GM21528 (cell line): Measurements from ENCODE around the gene RELB.

Source experiments
- ATAC-seq: cut with Tn5 transposase; IDR thresholded peaks from one replicate; pipeline ENCODE4 v1.9.1; 2021; ENCODE audit warnings: mild to moderate bottlenecking, moderate library complexity; ENCODE audit not compliant: unreplicated experiment, low FRiP score

Gene RELB

DNA sequence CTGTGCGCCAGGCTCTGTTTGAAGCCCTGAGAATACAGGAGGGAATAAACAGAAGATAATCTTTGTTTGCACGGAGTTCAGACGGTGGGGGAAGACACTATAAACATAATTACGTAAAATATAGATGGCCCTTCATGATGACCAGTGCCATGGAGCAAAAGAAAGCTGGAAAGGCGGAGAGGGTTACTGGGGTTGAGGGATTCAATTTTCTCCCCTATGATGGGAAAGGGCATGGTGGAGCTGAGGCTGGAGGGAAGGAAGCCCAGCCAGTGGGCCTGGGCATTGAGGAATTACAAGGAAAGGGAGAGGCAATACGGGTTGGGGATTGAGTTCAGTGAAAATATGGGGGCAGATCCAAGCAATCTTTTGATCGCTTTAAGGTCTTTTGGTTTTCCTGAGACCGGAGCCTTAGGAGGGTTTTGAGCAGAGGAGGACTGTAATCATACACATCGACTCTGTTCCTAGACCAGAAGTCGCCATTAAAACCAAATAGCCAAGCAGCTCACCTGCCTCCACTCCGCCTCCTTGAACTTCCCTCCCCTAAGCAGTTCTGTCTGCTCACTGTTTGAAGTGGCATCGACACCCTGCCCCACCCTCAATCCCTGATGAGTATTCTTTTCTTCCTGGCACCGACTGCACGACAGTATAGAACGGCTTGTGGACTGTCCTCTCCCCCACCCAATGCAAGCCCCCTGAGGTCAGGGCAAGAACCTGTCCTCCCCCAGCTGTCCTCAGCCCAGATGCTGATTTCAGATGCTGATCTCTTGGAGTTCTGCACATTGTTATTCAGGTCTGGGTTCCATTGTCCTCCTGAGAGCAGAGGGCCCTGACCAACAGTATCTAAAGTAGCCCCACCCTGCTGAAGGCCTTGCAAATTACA is 75.8 kb downstream of the RELB start:
- no peak for ATAC-seq

DNA sequence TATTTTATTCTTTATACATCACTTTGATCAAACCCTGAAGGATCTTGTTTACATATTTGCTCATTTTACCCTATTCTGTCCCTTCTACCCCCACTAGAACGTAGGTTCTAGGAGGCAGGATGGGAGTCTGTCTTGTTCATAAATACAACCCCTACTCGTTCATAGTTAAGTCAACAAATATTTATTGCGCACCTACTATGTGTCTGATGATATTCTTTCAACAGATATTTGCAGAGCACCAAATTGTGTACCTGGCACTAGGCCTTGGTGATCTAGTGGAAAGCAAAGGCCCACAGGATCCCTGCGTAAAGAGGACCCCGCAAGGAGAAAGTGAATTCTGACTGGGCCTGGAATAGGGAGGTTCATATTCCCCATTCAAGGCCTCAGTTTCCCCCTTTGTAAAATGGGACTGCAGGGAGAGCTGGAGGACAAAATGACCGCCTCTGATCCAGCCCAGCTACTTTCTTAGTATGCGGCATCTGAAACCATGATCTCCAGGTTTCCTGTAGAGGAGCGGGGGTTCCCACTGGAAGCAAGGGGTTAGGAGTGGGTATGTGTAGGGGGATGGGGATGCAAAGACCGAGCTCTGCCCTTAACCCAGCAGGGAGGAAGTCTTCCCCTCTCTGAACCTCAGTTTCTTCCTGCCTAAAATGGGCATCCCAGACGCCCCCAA is 77.3 kb downstream of the RELB start:
- no peak for ATAC-seq

DNA sequence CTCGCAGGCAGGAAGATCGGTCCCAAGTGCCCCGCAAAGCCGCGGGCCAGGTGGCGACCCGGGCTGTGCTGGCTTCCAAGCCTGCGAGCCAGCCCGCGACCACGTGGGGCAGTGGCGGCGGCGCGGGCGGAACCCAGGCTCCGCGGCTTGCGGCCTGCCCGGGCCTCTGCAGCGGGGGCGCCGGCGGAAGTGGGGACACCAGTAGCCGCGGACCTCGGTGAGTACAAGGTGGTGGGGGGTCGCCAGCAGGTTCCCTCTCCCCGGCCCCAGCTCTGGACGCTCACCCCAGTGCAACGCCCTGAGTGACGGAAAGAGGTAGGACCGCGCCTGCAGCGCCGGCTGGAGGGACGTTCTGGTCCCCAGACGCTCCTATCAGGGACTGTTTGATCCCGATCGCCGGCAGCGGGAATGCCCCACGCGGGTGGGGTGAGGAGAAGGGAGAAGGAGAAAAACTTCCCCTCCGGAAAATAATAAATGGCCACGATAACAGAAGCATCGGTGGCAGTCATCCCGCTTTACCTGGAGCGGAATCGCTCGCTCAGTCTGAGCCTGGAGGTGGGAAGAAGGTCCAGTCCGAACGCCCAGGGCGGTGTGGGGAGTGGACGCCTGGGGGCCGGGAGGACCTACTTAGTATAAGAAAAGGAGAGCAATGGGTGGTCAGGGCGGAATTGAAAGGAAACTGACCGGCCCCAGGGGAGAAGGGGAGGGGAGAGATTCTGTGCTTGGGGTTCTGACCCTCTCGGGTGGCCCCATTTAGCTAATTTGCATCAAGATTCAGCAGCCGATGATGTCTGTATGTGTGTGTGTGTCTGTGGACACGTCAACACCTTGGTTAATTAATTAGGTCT is 78.0 kb downstream of the RELB start, which contains the start of gene GEMIN7:
TSS of gene GEMIN7 (plus strand) at position 198 of the 848 bp plus-strand sequence. CDS start 10,855 bp downstream, outside the sequence.
- ATAC-seq, result peak; percentile 28

DNA sequence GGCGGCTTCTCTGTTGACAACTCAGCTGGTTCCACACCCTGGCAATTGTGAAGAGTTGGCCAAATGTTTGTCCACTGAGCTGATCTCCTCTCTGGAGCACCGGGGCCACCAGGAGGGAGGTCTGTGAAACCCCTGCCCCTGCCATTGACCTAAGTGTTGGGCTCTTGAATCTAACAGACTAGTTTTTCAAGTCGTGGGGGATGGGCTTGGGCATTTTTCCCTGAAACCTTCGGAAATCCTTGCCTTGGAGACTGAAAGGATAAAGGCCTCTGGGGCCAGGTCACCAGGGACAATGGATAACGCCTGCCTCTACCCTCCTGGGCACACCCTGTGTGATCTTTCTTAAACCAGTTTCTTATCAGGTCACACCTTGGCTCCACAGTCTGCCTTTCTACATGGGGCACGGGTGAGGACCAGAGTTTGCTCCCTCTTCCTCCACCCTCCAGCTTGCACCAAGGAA is 78.7 kb downstream of the RELB start:
- no peak for ATAC-seq

DNA sequence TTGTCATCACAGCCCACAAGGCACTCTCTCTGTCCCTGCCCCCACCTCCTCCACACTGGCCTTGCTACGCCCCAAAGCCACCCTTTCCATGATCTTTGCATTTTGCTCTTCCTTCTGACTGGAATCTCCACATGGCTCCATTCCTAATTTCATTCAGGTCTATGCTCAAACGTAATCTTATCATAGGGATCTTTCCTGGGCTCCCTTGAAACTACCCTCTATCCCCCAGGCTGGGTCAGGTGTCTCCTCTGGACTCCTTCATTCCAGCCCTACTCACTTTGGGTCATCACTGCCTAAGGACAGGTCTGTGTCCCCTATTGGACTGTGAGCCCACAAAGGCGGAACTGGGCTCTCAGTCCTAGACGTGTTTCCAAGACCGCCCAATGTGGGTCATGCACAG is 80.9 kb downstream of the RELB start:
- no peak for ATAC-seq

DNA sequence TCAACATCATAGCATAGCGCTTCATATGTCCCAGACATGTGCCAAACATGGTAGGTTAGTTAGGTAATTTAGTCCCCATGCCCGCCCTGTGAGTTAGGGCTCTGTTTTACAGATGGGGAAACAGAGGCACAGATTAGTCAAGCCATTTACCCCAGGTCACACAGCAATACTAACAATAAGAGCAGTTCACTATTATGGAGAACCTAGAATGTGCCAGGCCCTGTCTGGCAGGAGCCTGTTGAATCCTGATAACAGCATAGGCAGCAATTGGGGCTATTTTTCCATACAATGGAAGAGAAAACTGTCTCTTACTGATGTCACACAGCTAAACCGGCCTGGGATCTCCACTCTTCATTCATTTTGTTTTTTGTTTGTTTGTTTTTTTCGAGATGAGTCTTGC is 85.2 kb downstream of the RELB start:
- ATAC-seq, result no peak

DNA sequence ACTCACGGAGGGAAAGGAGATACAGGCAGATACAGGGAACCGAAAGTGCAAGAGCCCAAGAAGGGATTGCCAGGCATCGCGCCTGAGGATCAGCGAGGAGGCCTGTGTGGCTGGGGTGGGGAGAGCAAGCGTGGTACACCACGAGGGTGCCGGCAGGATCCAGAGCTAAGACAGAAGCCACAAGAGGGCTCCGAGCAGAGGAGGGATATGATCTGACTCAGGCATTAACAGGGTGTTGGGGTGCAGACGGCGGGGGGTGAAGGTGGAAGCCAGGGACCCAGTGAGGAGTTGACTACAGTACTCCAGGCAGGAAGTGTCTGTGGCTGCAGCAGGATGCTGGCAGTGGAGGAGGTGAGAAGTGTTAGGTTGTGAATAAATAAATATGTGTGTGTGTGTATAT is 86.3 kb downstream of the RELB start:
- ATAC-seq, result no peak
